NCI-H128 (cell line): ENCODE results near the gene SAYSD1.

Experiments used
- DNase-seq: peaks from one replicate; lab custom pipeline; 2025; ENCODE audit not compliant: unreplicated experiment; lab: John Stamatoyannopoulos, UW

The SAYSD1 gene

DNA sequence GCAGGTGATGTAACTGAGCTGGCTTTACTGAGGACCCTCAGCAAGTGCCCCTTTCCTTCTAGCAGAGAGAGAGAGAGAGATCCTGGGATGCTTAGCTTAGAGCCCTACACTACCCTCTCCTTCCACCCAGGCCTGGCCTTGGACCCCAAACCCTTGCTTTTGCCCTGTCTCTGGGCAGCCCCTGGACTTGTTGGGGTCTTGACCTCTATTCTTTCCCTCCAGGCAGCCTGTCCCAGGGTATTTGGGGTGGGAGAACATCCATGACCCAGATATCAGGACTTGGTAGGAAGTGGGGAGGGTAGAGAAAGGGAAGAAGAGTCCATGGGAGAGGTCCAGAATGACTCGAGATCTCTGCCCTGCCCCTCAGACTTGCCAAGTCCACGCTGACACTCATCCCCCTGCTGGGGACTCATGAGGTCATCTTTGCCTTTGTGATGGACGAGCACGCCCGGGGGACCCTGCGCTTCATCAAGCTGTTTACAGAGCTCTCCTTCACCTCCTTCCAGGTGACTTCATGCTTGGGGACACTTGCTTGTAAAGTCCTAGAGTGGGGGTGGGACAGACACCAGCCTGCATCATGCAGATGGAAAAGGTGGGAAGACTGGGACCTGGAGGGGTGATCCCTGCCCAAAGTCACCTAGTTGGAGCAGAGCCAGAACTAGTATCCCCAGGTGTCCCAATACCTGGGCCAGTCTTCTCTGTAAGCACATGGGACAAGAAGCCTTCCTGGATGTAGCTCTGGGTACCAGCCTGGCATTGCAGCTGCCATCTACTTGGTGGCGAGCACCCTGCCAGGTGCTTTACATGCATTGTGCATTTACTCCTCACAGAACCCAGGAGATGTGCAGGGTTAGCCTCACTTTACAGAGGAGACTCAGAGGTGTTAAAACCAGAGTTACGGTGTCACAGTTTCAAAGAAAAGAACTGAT, 35.5 kb downstream of the SAYSD1 start:
- no peak for DNase-seq

DNA sequence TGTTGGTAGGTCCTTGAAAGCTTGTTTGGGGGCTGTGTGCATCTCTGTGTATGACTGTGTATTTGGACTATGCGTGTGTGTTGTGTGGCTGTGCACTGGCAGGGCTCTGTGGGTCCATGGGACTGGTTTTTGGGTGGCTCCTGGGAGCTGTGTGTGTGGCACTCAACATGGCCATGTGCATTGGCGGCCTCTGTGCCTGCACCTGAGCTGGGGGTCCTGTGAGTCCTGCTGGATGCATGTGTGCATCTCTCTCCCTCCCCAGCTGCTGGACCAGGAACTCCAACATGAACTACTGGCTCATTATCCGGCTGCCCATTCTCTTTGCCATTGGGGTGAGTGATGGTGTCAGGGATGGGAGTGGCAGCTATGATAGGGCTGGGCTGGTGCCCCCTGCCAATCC, 36.3 kb downstream of the SAYSD1 start:
- no peak for DNase-seq

- no peak for DNase-seq
These were observed 36.9 kb downstream of the SAYSD1 start for GRCh38 chr6:39077882-39078594.

DNA sequence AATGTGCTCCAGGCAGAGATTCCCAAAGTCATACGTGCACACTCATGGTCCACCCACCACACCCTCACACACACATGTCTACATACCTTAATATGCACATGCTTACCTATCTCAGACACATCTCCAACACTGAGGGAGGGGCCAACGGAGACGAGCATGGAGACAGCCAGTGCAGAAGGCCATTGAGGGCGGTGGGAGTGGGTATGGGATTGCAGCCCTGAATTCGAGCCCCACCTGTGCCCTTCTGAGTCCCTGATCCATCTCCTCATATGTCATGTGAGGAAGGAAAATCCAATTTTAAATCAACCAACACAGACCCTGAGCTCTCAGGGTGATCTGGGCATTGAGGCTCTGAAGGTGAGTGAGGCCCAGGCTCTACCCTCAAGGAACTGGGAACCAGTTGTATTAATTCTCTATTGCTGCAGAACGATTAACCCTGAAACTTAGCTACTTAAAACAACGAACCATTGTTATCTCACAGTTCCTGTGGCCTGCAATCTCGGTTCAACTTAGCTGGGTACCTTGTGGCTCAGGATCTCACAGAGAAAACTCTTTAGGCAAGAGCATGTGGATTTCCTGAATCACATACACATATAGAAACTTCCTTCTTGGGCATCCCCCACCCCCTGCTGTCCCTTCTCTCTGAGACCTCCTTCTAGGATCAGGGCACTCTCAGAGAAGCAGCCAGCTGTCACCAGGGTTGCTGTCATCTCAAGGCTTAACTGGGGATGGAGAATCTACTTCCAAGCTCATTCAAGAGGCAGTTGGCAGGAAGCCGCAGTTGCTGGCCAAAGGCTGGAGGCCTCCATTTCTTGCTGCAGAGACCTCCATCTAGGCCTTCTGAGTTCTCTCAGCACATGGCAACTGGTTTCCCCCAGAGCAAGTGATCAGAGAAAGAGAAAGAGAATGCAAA, 38.1 kb downstream of the SAYSD1 start:
- DNase-seq = no peak

GRCh38 chr6:39075807-39076622, 39.0 kb downstream of the SAYSD1 start:
- DNase-seq = no peak

GRCh38 chr6:39075010-39075686, 39.8 kb downstream of the SAYSD1 start:
- no peak for DNase-seq

GRCh38 chr6:39074486-39074885, 40.5 kb downstream of the SAYSD1 start:
- DNase-seq = no peak

DNA sequence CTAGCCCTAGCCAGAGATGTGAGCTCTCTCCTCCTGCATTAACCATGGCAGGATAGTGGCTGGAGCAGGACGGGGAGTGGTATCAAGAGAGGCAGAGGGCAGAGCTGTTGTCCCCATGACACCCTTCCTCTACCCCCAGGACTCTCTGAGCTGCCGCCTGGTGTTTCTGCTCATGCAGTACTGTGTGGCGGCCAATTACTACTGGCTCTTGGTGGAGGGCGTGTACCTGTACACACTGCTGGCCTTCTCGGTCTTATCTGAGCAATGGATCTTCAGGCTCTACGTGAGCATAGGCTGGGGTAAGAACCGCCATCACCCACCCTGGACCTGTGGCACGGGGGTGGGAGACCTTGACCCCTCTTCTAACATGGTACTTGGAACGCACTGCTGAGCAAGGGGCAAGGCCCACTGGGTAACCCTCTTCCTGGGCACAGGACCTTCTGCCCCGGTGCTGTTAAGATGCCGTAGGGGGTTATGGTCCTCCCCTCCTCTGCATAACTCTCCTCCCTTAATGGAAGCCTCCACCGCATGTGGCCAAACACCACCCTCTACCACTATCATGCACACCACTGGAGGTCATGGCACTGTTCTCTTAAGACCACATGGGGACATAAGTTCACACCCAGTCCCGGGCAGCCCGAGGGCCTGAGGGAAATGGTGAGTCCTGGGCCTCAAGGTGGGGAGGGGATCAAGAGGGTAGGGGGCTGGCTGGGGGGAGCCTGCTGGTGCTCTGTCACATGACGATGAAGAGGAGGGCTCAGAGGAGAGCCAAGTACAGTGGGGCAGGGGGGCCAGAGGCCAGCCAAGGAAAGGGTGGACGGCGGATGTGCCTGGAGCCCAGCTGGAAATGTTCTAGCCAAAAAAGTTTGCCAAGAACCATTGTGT, 41.3 kb downstream of the SAYSD1 start:
- no peak for DNase-seq

DNA sequence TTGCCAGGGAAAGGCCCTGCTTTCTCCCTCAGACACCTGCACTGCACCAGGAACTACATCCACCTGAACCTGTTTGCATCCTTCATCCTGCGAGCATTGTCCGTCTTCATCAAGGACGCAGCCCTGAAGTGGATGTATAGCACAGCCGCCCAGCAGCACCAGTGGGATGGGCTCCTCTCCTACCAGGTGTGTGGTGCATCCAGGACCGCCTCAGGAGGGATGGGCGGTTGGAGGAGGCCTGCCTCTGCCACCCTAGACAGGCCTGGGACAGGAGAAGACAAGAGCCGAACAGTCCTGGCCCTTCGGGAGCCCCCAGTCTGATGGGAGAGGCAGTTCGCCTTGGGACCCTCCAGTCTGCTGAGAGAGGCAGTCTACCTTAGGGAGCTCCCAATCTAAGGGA, 42.2 kb downstream of the SAYSD1 start:
- no peak for DNase-seq

GRCh38 chr6:39068391-39068790, 46.6 kb downstream of the SAYSD1 start:
- no peak for DNase-seq

GRCh38 chr6:39065561-39065960, 49.4 kb downstream of the SAYSD1 start:
- DNase-seq = no peak

DNA sequence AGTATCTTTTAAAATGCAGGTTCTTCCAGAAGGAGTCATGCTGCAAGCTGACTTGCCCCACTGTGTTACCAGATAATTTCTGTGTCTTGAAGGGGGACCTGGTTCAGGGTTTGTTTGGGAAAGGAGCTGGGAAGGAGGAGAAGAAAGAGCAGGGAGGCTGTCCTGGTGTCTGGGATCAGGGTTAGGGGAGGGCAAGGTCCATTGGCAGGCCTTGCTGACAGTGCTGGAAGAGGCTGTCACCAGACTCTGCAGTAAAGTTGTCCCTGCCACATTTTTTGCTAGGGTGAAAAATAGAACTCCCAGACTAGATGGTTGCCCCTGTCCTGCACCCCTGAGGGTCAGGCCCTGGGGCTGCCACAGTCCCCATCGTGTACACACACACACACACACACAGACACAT, 51.5 kb downstream of the SAYSD1 start:
- no peak for DNase-seq

GRCh38 chr6:39062014-39062740, 52.8 kb downstream of the SAYSD1 start:
- no peak for DNase-seq

- no peak for DNase-seq
These were observed 53.4 kb downstream of the SAYSD1 start for GRCh38 chr6:39061588-39061987.

DNA sequence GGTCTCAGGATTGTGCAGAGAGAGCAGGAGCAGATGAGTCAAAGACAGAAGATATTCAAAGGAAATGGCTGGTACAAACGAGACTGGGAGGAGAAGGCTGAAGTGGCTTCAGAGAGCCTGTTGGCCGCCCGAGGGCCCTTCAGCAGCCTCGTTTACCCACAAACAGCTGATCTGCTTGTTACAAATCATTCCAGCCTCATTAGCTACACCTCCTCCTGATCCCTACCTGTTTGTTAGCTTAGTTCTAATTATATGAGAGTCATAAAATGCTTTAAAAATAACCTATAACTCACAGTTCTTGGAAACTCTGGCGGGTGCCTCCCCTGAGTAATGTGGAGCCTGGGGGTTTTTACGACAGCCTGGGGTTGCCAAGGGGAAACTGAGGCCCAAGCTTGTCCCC, 53.8 kb downstream of the SAYSD1 start:
- DNase-seq = no peak

GRCh38 chr6:39060467-39061160, 54.4 kb downstream of the SAYSD1 start:
- no peak for DNase-seq

- DNase-seq = no peak
These were observed 55.3 kb downstream of the SAYSD1 start for GRCh38 chr6:39059496-39060310.
